Measurements from ENCODE around the gene AVP.

Gene AVP

DNA sequence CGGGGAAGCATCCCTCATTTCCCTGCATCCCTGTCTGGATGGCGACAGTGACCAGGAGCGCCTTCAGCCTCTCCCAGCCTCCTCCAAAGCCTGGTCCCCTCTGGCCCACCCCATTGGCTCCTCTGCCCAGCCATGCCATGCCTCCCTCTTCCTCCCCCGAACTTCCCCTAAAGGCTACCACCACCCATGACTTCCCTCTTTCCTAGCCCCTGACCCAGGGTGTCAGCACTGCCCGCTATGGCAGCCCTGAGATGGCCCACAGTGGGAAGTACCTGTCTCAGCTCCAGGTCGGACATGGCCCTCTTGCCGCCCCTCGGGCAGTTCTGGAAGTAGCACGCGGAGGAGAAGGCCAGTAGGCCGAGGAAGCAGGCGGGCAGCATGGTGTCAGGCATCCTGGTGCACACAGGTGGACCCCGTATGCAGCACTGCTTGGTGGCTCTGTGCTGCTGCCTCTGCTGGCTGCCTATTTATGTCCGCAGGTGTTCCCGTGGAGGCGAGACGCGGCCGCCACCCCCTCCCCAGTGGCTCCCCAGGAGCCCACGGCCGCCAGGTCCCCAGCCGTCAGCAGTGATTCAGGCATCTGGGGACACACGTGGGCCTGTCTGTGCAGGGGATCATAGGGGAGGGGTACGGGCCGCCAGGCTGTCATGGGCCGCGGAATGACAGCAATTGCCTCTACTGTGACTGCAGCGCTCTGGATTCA, at the start of gene AVP:
TSS of gene AVP (minus strand) at position 442 of the 703 bp plus-strand sequence. CDS start at position 392, 50 bp downstream.
- no peak for TF ChIP-seq CTCF (IDR thresholded peaks at IDR 0.05; ENCODE audit: extremely low read depth, insufficient read depth, missing control alignments)
- in situ Hi-C loops (cut with MboI; ENCODE audit: low pct_unique_long_range_greater_than_20kb, low sequenced_read_pairs, unreplicated experiment) = no loop called here
- DNase-seq (ENCODE audit: low spot score) = no peak

DNA sequence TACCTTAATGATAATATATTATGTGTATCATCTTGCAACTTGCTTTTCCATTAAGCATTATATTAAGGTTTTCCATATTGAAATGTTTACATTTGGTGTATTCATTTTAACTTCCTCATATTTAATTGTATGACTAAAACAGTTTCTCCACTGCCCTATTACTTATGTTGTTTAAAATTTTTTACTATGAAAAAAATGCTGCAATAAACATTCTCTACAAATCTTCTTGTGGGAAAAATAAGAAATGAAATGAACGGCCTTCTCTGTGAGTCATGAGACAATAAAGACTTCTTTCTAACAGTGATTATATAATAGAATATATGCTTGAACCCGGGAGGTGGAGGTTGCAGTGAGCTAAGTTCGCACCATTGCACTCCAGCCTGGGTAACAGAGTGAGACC, 49.6 kb upstream of the AVP start:
- in situ Hi-C loops (cut with MboI; ENCODE audit: low pct_unique_long_range_greater_than_20kb, low sequenced_read_pairs, unreplicated experiment) = no loop called here
- no peak for TF ChIP-seq CTCF (IDR thresholded peaks at IDR 0.05; ENCODE audit: extremely low read depth, insufficient read depth, missing control alignments)

GRCh38 chr20:3133155-3133554, 48.6 kb upstream of the AVP start:
- in situ Hi-C loops (cut with MboI; ENCODE audit: low pct_unique_long_range_greater_than_20kb, low sequenced_read_pairs, unreplicated experiment) = no loop called here
- no peak for DNase-seq (ENCODE audit: low spot score)
- no peak for TF ChIP-seq CTCF (IDR thresholded peaks at IDR 0.05; ENCODE audit: extremely low read depth, insufficient read depth, missing control alignments)

More for the DNA sequence above, 49.6 kb upstream of the AVP start:
- no peak for DNase-seq (ENCODE audit: low spot score)

DNA sequence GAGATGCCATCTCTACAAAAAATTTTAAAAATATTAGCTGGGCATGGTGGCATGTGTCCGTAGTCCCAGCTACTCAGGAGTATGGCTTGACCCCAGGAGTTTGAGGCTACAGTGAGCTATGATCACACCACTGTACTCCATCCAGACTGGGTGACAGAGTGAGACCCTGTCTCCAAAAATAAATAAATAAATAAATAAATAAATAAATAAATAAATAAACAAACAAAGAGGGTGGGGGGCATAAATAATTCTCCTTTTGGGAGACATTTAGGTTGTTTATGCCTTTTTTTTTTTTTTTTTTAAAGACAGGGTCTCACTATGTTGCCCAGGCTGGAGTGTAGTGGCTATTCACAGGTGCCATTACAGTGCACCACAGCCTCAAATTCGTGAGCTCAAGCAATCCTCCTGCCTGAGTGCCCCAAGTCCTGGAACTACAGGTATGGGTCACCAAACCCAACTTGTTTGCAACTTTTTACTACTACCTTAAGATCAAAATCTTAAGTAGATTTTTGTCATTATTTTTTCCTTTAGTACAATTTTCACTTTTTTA, 45.6 kb upstream of the AVP start:
- in situ Hi-C loops (cut with MboI; ENCODE audit: low pct_unique_long_range_greater_than_20kb, low sequenced_read_pairs, unreplicated experiment) = no loop called here
- DNase-seq (ENCODE audit: low spot score) = no peak
- no peak for TF ChIP-seq CTCF (IDR thresholded peaks at IDR 0.05; ENCODE audit: extremely low read depth, insufficient read depth, missing control alignments)

DNA sequence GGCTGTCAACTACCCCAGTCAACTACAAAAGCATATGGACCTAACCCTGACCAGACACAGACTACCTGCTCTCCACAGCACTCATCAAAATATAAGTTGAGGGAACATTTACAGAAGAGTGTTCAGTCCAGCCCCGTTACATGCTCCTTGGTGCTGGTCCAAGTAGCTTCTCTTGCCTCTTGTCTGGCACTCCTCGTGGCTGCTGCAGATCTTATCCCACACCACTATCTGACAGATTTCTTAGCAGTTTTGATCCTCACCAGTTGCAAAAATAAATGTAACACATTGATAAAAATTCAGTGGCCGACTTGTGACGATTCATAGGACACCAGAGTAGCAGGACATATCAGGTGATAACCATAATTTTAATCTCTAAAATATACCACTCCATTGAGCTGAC, 44.6 kb upstream of the AVP start:
- TF ChIP-seq CTCF (IDR thresholded peaks at IDR 0.05; ENCODE audit: extremely low read depth, insufficient read depth, missing control alignments) = no peak
- no peak for DNase-seq (ENCODE audit: low spot score)
- in situ Hi-C loops (cut with MboI; ENCODE audit: low pct_unique_long_range_greater_than_20kb, low sequenced_read_pairs, unreplicated experiment) = no loop called here

- in situ Hi-C loops (cut with MboI; ENCODE audit: low pct_unique_long_range_greater_than_20kb, low sequenced_read_pairs, unreplicated experiment) = no loop called here
- DNase-seq (ENCODE audit: low spot score) = no peak
- no peak for TF ChIP-seq CTCF (IDR thresholded peaks at IDR 0.05; ENCODE audit: extremely low read depth, insufficient read depth, missing control alignments)
Measured at GRCh38 chr20:3128275-3128984, 43.9 kb upstream of the AVP start.

Data from GM13977 (cell line).